HepG2 (cell line): ENCODE data around the gene HIVEP2. TPM values are rescaled to one million over a fixed set of nuclear protein-coding genes. Genes with fewer than 3 reads are reported as not detected.

ENCODE experiments used
- ATAC-seq: fragments of 200-7000 bp; cut with Tn5 transposase; 3 replicates; pipeline ENCODE4 v1.9.1; 2020; ENCODE audit warnings: mild to moderate bottlenecking, moderate library complexity
- BruUV-seq: library from RNA; stranded (reverse); fragments of 400-500 nt; replicated peaks from 2 replicates; lab custom pipeline; 2021; lab: Mats Ljungman, UMichigan
- CTCF ChIA-PET: fragments of 300-600 bp; formaldehyde crosslinking; extraction: SDS; loops from one replicate; lab custom pipeline; 2021; ENCODE audit warnings: low total read pairs, inconsistent platforms, low intra/inter-chr PET ratio; lab: Yijun Ruan, JAX
- POLR2A ChIA-PET: fragments of 350-600 bp; sonication (Branson Sonifier 250); formaldehyde crosslinking; loops from one replicate; lab custom pipeline; 2020; ENCODE audit warnings: antibody characterized with exemption, inconsistent platforms; lab: Yijun Ruan, JAX
- DNase-seq: peaks from one replicate; pipeline ENCODE4 v3.0.0-alpha.2; 2015; ENCODE audit warnings: low spot score
- FAIRE-seq: peaks from 3 replicates; lab custom pipeline; 2011; peaks lifted over from hg19 to GRCh38; lab: Jason Lieb, UNC
- H2AFZ ChIP-seq: one replicate; pipeline ENCODE4 v1.6.1; 2011; ENCODE audit warnings: low read length, inconsistent platforms
- H3K27ac ChIP-seq: fragments of 300-600 bp; 3 replicates; pipeline ENCODE4 v1.8.0; 2011; ENCODE audit warnings: mixed run types, mild to moderate bottlenecking, mixed read lengths, low read length, inconsistent platforms; ENCODE audit not compliant: insufficient read depth; ENCODE audit errors: extremely low read length
- H3K27me3 ChIP-seq, 2 experiments: fragments of 200-600 bp in 1 of 2; 2 replicates in 1 of 2; 3 replicates in 1 of 2; pipeline versions ENCODE4 v1.6.0 to v1.8.0; 2011; ENCODE audit warnings: low read length in 2 of 2, mild to moderate bottlenecking in 2 of 2, moderate library complexity in 2 of 2, inconsistent platforms in 1 of 2; ENCODE audit not compliant: insufficient read depth in 2 of 2, control insufficient read depth in 1 of 2
- H3K36me3 ChIP-seq, 2 experiments: fragments of 200-600 bp in 1 of 2; replicated peaks in 1 of 2; 2 replicates in 1 of 2; 3 replicates in 1 of 2; pipeline versions ENCODE4 v1.5.1 to v1.8.0; 2011; ENCODE audit warnings: low read length in 2 of 2, inconsistent platforms in 1 of 2; ENCODE audit not compliant: insufficient read depth in 2 of 2, control insufficient read depth in 1 of 2
- H3K4me1 ChIP-seq: 2 replicates; pipeline ENCODE4 v1.5.1; 2012; ENCODE audit warnings: low read length, inconsistent platforms; ENCODE audit not compliant: insufficient read depth
- H3K4me2 ChIP-seq: 2 replicates; pipeline ENCODE4 v1.6.0; 2011; ENCODE audit warnings: low read depth, low read length, inconsistent platforms
- H3K4me3 ChIP-seq, 3 experiments: fragments of 200-600 bp in 1 of 3; sonication (generic), shearing (Covaris generic) in 1 of 3; replicated peaks in 1 of 3; 2 replicates each; pipeline ENCODE4 v1.5.1; 2011 to 2016; ENCODE audit warnings: low read length in 3 of 3, inconsistent platforms in 2 of 3, low read depth in 2 of 3, mild to moderate bottlenecking in 2 of 3, control low read depth in 1 of 3, mixed read lengths in 1 of 3; ENCODE audit not compliant: insufficient read depth in 1 of 3
- H3K79me2 ChIP-seq: one replicate; pipeline ENCODE4 v1.6.1; 2011; ENCODE audit warnings: low read length, inconsistent platforms; ENCODE audit not compliant: insufficient read depth
- H3K9ac ChIP-seq: 2 replicates; pipeline ENCODE4 v1.6.0; 2011; ENCODE audit warnings: mild to moderate bottlenecking, low read depth, low read length, inconsistent platforms; ENCODE audit not compliant: insufficient read depth
- H3K9me3 ChIP-seq: 2 replicates; pipeline ENCODE4 v1.5.1; 2012; ENCODE audit warnings: mild to moderate bottlenecking, low read length
- H4K20me1 ChIP-seq: 2 replicates; pipeline ENCODE4 v1.6.0; 2011; ENCODE audit warnings: inconsistent platforms, mild to moderate bottlenecking, low read length, moderate library complexity; ENCODE audit not compliant: insufficient read depth
- MAFF ChIP-seq: IDR thresholded peaks from 2 replicates; pipeline ENCODE4 v1.6.1; 2011; ENCODE audit warnings: low read depth, low read length, improper control_type of control experiment
- PHB2 ChIP-seq: fragments of 450-650 bp; IDR thresholded peaks from 2 replicates; pipeline ENCODE4 v1.6.1; 2018; ENCODE audit not compliant: partially characterized antibody
- TCF7L2 ChIP-seq: IDR thresholded peaks from 2 replicates; pipeline ENCODE4 v1.6.1; 2011; ENCODE audit warnings: mild to moderate bottlenecking, low read depth, low read length, moderate library complexity
- THYN1 ChIP-seq: sonication (generic); formaldehyde crosslinking; IDR thresholded peaks from 2 replicates; pipeline ENCODE4 v1.8.1; 2023; ENCODE audit warnings: low read depth, mild to moderate bottlenecking, moderate library complexity, missing genetic modification reagents, borderline replicate concordance
- WGBS: methylation state at CpG from one replicate; pipeline ENCODE4 v1.1.6; 2017; ENCODE audit warnings: low lambda C conversion rate; 5-methylcytosine and 5-hydroxymethylcytosine counted together
- in situ Hi-C: cut with HindIII; loops from 2 replicates; pipeline ENCODE4 v1.10.0; 2017; ENCODE audit warnings: low pct_unique_long_range_greater_than_20kb; ENCODE audit not compliant: extremely low pct_ligation_motif_present
- intact Hi-C: fragments of 100-400 bp; cut with micrococcal nuclease; formaldehyde crosslinking; loops from one replicate; pipeline ENCODE4 v1.10.0; 2022; ENCODE audit not compliant: unreplicated experiment
- polyA plus RNA-seq, 8 experiments: library from polyadenylated mRNA; depleted of rRNA in 3 of 8; stranded (reverse) in 7 of 8; unstranded in 1 of 8; fragments of >200 nt; fragmentation: Illumina TruSeq in 4 of 8; extraction: Trizol in 4 of 8; gene quantifications; 2 replicates each; pipeline versions ENCODE4 v1.2.1 to v1.2.3, GENCODE V29; 2011 to 2016; ENCODE audit warnings: low read depth in 4 of 8, missing spikeins in 1 of 8, mixed read lengths in 1 of 8; ENCODE audit not compliant: insufficient read depth in 1 of 8
- total RNA-seq, 5 experiments: library from RNA; depleted of rRNA; stranded (reverse); fragments of >200 nt; fragmentation: Illumina TruSeq; extraction: Trizol; gene quantifications; 2 replicates each; pipeline ENCODE4 v1.2.3, GENCODE V29; 2016; ENCODE audit warnings: low read depth in 1 of 5
- TF ChIP-seq, protein P1 (sequence below): sonication (generic); formaldehyde crosslinking; IDR thresholded peaks from 2 replicates; pipeline ENCODE4 v1.4.0; 2020; ENCODE audit warnings: mild to moderate bottlenecking, missing genetic modification reagents
- TF ChIP-seq, protein P2 (sequence below): sonication (generic); formaldehyde crosslinking; IDR thresholded peaks from 2 replicates; pipeline ENCODE4 v1.4.0; 2020; ENCODE audit warnings: missing genetic modification reagents
- TF ChIP-seq, protein P3 (sequence below): sonication (generic); formaldehyde crosslinking; IDR thresholded peaks from 2 replicates; pipeline ENCODE4; 2020; ENCODE audit warnings: missing genetic modification reagents, mild to moderate bottlenecking, borderline replicate concordance

The HIVEP2 gene
- total and polyA plus RNA-seq, 2 of the 13 experiments (the other 11 are each of a cell fraction or from before 2014, with no cell fraction given), result 3.4 to 12.9 TPM

DNA sequence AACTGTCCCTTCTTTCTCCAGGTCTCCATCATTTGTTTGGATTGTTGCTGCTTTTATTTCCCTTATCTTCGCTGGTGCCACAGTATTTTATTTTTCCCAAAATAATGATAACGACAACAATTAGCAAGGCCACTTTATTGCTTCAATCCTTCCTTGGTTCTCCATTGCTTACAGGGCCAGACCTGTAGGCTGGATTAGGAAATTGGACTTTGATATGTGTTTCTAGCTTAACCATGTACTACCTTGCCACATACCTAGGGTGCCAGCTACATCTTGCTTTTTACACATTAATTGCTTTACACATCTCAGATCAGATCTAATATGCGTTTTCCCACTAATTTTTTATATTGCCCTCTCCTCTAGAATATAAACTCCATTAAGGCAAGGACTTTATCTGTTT lies 195.4 kb downstream of the HIVEP2 start:
- intact Hi-C loops, result loop anchor here (1.0 to 5.0 kb wide), 2 partner anchors 138 to 198 kb away; partner anchors contain the start of gene HIVEP2
- Histone ChIP-seq H3K4me1 (no peaks in the 10 kb centered on the region), H3K4me3 (no peak overlapping the region), H3K79me2 (no peaks in the 10 kb centered on the region), H3K9me3 (no peaks in the 10 kb centered on the region), H3K9ac (no peak overlapping the region), H3K4me2 (no peak overlapping the region), H4K20me1 (no peaks in the 10 kb centered on the region), H3K27me3 (peaks cover 0 to 4% of the 10 kb centered on the region in 2 experiments; a peak in 1 of 5 replicates), H3K27ac (no peak overlapping the region), H2AFZ (no peak overlapping the region), H3K36me3 (peaks cover 2 to 8% of the 10 kb centered on the region in 2 experiments; a peak in 1 of 5 replicates)
- ChIA-PET CTCF (no interaction called here), POLR2A (no interaction called here)
- in situ Hi-C loops, result no loop called here
- FAIRE-seq (no peak), ATAC-seq (peak; percentile 33; the same call in 1 of the 3 replicates), DNase-seq (no peak)
- no TSS peak for BruUV-seq
- TF ChIP-seq TCF7L2 (no peak), PHB2 (no peak), MAFF (no peak), THYN1 (no peak)
- TF ChIP-seq, protein P1, sequence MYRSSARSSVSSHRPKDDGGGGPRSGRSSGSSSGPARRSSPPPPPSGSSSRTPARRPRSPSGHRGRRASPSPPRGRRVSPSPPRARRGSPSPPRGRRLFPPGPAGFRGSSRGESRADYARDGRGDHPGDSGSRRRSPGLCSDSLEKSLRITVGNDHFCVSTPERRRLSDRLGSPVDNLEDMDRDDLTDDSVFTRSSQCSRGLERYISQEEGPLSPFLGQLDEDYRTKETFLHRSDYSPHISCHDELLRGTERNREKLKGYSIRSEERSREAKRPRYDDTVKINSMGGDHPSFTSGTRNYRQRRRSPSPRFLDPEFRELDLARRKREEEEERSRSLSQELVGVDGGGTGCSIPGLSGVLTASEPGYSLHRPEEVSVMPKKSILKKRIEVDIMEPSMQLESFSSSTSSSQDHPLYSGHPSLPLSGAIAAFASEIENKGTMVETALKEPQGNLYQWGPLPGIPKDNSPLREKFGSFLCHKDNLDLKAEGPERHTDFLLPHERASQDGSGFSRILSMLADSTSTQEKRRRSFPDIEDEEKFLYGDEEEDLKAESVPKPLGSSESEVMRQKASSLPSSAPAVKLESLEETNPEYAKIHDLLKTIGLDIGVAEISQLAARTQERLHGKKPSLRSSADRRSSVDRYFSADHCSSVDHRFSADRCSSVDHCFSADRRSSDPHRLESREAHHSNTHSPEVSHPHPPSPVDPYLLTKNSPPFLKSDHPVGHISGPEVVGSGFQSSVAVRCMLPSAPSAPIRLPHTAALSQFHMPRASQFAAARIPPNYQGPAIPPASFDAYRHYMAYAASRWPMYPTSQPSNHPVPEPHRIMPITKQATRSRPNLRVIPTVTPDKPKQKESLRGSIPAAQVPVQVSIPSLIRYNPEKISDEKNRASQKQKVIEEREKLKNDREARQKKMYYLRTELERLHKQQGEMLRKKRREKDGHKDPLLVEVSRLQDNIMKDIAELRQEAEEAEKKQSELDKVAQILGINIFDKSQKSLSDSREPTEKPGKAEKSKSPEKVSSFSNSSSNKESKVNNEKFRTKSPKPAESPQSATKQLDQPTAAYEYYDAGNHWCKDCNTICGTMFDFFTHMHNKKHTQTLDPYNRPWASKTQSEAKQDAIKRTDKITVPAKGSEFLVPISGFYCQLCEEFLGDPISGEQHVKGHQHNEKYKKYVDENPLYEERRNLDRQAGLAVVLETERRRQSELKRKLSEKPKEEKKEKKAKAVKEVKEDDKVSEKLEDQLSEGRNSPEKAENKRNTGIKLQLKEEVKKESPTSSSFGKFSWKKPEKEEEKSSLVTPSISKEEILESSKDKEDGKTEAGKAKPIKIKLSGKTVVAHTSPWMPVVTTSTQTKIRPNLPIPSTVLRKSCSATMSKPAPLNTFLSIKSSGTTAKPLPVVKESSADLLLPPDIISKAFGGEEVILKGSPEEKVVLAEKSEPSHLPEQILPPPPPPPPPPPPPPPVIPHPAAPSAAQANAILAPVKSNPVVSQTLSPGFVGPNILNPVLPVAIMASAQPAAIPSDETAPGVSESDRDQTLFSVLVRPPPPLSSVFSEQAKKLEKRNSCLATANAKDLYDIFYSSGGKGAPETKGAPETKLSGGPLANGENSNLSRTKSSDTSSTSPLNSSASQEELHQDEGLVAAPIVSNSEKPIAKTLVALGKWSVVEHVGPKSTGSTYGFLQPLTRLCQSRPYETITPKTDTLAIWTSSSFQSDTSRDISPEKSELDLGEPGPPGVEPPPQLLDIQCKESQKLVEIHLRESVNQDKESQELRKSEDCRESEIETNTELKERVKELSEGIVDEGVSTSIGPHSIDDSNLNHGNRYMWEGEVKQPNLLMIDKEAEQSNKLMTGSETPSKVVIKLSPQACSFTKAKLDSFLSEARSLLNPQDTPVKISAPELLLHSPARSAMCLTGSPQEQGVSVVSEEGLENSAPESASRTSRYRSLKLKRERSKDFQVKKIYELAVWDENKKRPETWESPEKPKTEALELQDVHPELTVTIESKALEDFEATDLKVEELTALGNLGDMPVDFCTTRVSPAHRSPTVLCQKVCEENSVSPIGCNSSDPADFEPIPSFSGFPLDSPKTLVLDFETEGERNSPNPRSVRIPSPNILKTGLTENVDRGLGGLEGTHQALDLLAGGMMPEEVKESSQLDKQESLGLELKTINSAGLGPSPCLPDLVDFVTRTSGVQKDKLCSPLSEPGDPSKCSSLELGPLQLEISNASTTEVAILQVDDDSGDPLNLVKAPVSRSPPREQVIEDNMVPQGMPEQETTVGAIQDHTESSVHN (CRISPR knock-in tag), result no peak
- TF ChIP-seq, protein P2, sequence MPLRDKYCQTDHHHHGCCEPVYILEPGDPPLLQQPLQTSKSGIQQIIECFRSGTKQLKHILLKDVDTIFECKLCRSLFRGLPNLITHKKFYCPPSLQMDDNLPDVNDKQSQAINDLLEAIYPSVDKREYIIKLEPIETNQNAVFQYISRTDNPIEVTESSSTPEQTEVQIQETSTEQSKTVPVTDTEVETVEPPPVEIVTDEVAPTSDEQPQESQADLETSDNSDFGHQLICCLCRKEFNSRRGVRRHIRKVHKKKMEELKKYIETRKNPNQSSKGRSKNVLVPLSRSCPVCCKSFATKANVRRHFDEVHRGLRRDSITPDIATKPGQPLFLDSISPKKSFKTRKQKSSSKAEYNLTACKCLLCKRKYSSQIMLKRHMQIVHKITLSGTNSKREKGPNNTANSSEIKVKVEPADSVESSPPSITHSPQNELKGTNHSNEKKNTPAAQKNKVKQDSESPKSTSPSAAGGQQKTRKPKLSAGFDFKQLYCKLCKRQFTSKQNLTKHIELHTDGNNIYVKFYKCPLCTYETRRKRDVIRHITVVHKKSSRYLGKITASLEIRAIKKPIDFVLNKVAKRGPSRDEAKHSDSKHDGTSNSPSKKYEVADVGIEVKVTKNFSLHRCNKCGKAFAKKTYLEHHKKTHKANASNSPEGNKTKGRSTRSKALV (CRISPR knock-in tag), result no peak
- TF ChIP-seq, protein P3, sequence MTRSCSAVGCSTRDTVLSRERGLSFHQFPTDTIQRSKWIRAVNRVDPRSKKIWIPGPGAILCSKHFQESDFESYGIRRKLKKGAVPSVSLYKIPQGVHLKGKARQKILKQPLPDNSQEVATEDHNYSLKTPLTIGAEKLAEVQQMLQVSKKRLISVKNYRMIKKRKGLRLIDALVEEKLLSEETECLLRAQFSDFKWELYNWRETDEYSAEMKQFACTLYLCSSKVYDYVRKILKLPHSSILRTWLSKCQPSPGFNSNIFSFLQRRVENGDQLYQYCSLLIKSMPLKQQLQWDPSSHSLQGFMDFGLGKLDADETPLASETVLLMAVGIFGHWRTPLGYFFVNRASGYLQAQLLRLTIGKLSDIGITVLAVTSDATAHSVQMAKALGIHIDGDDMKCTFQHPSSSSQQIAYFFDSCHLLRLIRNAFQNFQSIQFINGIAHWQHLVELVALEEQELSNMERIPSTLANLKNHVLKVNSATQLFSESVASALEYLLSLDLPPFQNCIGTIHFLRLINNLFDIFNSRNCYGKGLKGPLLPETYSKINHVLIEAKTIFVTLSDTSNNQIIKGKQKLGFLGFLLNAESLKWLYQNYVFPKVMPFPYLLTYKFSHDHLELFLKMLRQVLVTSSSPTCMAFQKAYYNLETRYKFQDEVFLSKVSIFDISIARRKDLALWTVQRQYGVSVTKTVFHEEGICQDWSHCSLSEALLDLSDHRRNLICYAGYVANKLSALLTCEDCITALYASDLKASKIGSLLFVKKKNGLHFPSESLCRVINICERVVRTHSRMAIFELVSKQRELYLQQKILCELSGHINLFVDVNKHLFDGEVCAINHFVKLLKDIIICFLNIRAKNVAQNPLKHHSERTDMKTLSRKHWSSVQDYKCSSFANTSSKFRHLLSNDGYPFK (CRISPR knock-in tag), result no peak
- WGBS, result 40% methylated on average over 3 of the region's 3 CpGs
